ENCODE measurements around the gene LSAMP. TPM values are rescaled to one million over a fixed set of nuclear protein-coding genes. Genes with fewer than 3 reads are reported as not detected.

LSAMP gene
- total and polyA plus RNA-seq, 2 of the 13 experiments (the other 11 are each of a cell fraction or from before 2014, with no cell fraction given) = not detected

DNA sequence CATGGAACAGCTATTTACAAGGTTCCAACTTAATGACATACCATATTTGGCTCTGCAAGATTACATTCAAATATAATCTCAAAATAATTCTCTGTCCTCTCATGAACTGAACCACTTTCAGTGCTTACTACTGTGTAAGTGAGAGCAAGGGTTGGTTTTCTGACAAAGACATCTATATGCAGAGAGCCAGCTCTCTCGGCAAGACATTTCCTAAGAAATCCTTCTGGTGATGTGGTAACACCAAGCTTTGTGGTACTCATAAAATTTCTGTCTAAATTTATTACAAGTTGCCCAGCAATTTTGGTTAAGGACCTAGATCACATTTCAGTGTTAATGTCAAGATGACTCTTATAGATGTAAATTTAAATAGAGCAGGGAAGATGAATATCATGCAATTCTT lies 637.0 kb downstream of the LSAMP start:
- Histone ChIP-seq H3K79me2 (ENCODE audit: insufficient read depth, low read length) (no peaks in the 10 kb centered on the region), H4K20me1 (ENCODE audit: insufficient read depth, low read length) (no peaks in the 10 kb centered on the region), H3K9ac (ENCODE audit: insufficient read depth, low read depth, low read length) (no peak overlapping the region), H3K27ac (ENCODE audit: extremely low read length, insufficient read depth, low read length) (no peak overlapping the region), H3K36me3 (replicated peaks in 1 of 2; ENCODE audit: control insufficient read depth in 1 of 2, insufficient read depth in 2 of 2, low read length in 2 of 2) (no peaks in the 10 kb centered on the region), H3K4me2 (ENCODE audit: low read depth, low read length) (no peak overlapping the region), H3K27me3 (ENCODE audit: control insufficient read depth in 1 of 2, insufficient read depth in 2 of 2, low read length in 2 of 2) (no peaks in the 10 kb centered on the region; a peak in 1 of 5 replicates), H2AFZ (ENCODE audit: low read length) (no peak overlapping the region), H3K9me3 (ENCODE audit: low read length) (no peaks in the 10 kb centered on the region), H3K4me3 (replicated peaks in 1 of 3; ENCODE audit: insufficient read depth in 1 of 3, low read depth in 2 of 3, low read length in 3 of 3) (no peak overlapping the region), H3K4me1 (ENCODE audit: insufficient read depth, low read length) (peaks cover 5% of the 10 kb centered on the region; the same call in 1 of the 2 replicates)
- ATAC-seq = no peak
- no peak for FAIRE-seq
- intact Hi-C loops (cut with micrococcal nuclease; ENCODE audit: unreplicated experiment) (no loop called here), in situ Hi-C loops (cut with HindIII; ENCODE audit: extremely low pct_ligation_motif_present, low pct_unique_long_range_greater_than_20kb) (no loop called here)
- BruUV-seq (replicated peaks) = no TSS peak
- 90% methylated on average over 1 of the region's 1 CpG for WGBS (ENCODE audit: low lambda C conversion rate)
- DNase-seq (ENCODE audit: low spot score) = no peak
- ChIA-PET CTCF (ENCODE audit: low intra/inter-chr PET ratio, low total read pairs) (no interaction called here), POLR2A (interaction anchor here (1.2 kb wide), 1 partner anchor 16 kb away, joined by 5 read pairs; no protein-coding TSS in a partner anchor)
- TF ChIP-seq RELA (CRISPR knock-in tag; IDR thresholded peaks at IDR 0.05) = no peak
- no peak for TF ChIP-seq PHF8 (CRISPR knock-in tag; IDR thresholded peaks at IDR 0.05)
- no peak for TF ChIP-seq RARG (CRISPR knock-in tag; IDR thresholded peaks at IDR 0.05; ENCODE audit: low read depth)
- TF ChIP-seq ZFAT (CRISPR knock-in tag; conservative IDR thresholded peaks at IDR 0.05) = no peak
- no peak for TF ChIP-seq HHEX (CRISPR knock-in tag; IDR thresholded peaks at IDR 0.05)
- no peak for TF ChIP-seq RFX5 (IDR thresholded peaks at IDR 0.05; ENCODE audit: low read depth, low read length)
- no peak for TF ChIP-seq IKZF1 (IDR thresholded peaks at IDR 0.05)
- TF ChIP-seq, protein P1, sequence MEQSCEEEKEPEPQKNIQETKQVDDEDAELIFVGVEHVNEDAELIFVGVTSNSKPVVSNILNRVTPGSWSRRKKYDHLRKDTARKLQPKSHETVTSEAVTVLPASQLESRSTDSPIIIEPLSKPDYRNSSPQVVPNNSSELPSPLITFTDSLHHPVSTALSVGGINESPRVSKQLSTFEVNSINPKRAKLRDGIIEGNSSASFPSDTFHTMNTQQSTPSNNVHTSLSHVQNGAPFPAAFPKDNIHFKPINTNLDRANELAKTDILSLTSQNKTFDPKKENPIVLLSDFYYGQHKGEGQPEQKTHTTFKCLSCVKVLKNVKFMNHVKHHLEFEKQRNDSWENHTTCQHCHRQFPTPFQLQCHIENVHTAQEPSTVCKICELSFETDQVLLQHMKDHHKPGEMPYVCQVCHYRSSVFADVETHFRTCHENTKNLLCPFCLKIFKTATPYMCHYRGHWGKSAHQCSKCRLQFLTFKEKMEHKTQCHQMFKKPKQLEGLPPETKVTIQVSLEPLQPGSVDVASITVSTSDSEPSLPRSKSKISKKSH (CRISPR knock-in tag; IDR thresholded peaks at IDR 0.05; ENCODE audit: borderline replicate concordance) = no peak
- no peak for TF ChIP-seq EED (CRISPR knock-in tag; IDR thresholded peaks at IDR 0.05)
- TF ChIP-seq, protein P2, sequence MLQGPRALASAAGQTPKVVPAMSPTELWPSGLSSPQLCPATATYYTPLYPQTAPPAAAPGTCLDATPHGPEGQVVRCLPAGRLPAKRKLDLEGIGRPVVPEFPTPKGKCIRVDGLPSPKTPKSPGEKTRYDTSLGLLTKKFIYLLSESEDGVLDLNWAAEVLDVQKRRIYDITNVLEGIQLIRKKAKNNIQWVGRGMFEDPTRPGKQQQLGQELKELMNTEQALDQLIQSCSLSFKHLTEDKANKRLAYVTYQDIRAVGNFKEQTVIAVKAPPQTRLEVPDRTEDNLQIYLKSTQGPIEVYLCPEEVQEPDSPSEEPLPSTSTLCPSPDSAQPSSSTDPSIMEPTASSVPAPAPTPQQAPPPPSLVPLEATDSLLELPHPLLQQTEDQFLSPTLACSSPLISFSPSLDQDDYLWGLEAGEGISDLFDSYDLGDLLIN (CRISPR knock-in tag; IDR thresholded peaks at IDR 0.05; ENCODE audit: borderline replicate concordance) = no peak
- no peak for TF ChIP-seq ZNF20 (CRISPR knock-in tag; IDR thresholded peaks at IDR 0.05)
- TF ChIP-seq, protein P3, sequence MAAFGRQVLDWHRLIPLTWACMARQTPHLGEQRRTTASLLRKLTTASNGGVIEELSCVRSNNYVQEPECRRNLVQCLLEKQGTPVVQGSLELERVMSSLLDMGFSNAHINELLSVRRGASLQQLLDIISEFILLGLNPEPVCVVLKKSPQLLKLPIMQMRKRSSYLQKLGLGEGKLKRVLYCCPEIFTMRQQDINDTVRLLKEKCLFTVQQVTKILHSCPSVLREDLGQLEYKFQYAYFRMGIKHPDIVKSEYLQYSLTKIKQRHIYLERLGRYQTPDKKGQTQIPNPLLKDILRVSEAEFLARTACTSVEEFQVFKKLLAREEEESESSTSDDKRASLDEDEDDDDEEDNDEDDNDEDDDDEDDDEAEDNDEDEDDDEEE (CRISPR knock-in tag; IDR thresholded peaks at IDR 0.05) = no peak
- TF ChIP-seq EHMT2 (IDR thresholded peaks at IDR 0.05; ENCODE audit: borderline replicate concordance, low read depth, low read length) = no peak
- TF ChIP-seq SRY (CRISPR knock-in tag; IDR thresholded peaks at IDR 0.05) = no peak

Data from HepG2 (cell line).